Prostate gland (tissue), 2 donors: ENCODE data around the gene NOVA2.

Experiments
- POLR2A ChIP-seq: fragments of 450-650 bp; IDR thresholded peaks from one replicate; pipeline ENCODE4 v1.6.1; 2016; ENCODE audit warnings: antibody characterized with exemption, mild to moderate bottlenecking
- POLR2AphosphoS5 ChIP-seq: sonication (generic); formaldehyde crosslinking; IDR thresholded peaks from one replicate; pipeline ENCODE4 v1.6.1; 2017; ENCODE audit warnings: antibody characterized with exemption
- TF ChIP-seq, protein P1 (sequence below), 4 experiments: fragments of 200-600 bp in 2 of 4; fragments of 450-650 bp in 2 of 4; sonication (generic) in 2 of 4; IDR thresholded peaks; 1 replicate in 3 of 4; 2 replicates in 1 of 4; pipeline ENCODE4 v1.5.1; 2016 to 2019; ENCODE audit warnings: antibody characterized with exemption in 4 of 4, mild to moderate bottlenecking in 2 of 4, moderate library complexity in 2 of 4

DNA sequence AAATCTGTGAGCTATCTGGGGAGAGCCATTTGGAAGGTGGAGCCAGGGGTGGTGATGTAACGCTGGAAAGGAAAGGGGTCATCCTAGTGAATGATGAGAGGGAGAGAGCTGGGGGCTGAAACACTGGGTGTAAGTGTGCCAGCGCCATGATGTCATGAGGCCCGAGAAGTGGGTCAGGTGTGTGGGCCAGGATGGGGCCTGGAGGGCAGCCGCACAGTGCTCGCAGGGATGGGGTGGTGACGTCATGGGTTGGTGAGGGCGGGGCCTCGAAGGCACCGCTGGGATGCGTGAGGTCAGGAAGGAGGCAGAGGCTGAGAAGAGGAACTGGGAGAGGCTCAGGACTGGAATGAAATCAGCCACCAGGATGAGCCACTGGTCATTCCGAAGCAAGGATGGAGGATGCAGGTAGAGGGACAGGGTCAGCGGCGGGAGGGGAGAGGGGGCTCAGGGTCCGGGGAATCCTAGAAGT is 26.0 kb upstream of the NOVA2 start:
- TF ChIP-seq POLR2A (no peak), POLR2AphosphoS5 (no peak)
- TF ChIP-seq, protein P1, sequence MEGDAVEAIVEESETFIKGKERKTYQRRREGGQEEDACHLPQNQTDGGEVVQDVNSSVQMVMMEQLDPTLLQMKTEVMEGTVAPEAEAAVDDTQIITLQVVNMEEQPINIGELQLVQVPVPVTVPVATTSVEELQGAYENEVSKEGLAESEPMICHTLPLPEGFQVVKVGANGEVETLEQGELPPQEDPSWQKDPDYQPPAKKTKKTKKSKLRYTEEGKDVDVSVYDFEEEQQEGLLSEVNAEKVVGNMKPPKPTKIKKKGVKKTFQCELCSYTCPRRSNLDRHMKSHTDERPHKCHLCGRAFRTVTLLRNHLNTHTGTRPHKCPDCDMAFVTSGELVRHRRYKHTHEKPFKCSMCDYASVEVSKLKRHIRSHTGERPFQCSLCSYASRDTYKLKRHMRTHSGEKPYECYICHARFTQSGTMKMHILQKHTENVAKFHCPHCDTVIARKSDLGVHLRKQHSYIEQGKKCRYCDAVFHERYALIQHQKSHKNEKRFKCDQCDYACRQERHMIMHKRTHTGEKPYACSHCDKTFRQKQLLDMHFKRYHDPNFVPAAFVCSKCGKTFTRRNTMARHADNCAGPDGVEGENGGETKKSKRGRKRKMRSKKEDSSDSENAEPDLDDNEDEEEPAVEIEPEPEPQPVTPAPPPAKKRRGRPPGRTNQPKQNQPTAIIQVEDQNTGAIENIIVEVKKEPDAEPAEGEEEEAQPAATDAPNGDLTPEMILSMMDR (IDR thresholded peaks at IDR 0.05) = no peak
